Suprapubic skin (tissue), 4 donors: ENCODE measurements around the gene ASTN2. TPM values are rescaled to one million over a fixed set of nuclear protein-coding genes. Genes with fewer than 3 reads are reported as not detected.

Experiments used
- DNase-seq, 2 donors: peaks; one replicate each; pipeline ENCODE4 v3.0.0-alpha.2; 2019; ENCODE audit warnings: low spot score in 2 of 2
- H3K27ac ChIP-seq: fragments of 200-600 bp; sonication (generic); one replicate; pipeline ENCODE4 v1.5.1; 2019
- H3K27me3 ChIP-seq: fragments of 200-600 bp; sonication (generic); one replicate; pipeline ENCODE4 v1.5.1; 2019
- H3K36me3 ChIP-seq: fragments of 200-600 bp; sonication (generic); one replicate; pipeline ENCODE4 v1.5.1; 2019
- H3K4me1 ChIP-seq: fragments of 200-600 bp; sonication (generic); one replicate; pipeline ENCODE4 v1.5.1; 2019
- H3K4me3 ChIP-seq: fragments of 200-600 bp; sonication (generic); one replicate; pipeline ENCODE4 v1.5.1; 2019; ENCODE audit warnings: mild to moderate bottlenecking
- H3K9me3 ChIP-seq: fragments of 200-600 bp; sonication (generic); one replicate; pipeline ENCODE4 v1.5.1; 2019
- EP300 ChIP-seq: sonication (generic); formaldehyde crosslinking; IDR thresholded peaks from one replicate; pipeline ENCODE4 v1.6.1; 2017; ENCODE audit warnings: antibody characterized with exemption
- POLR2A ChIP-seq, 2 donors: fragments of 450-650 bp; IDR thresholded peaks; one replicate each; pipeline ENCODE4 v1.6.1; 2017; ENCODE audit warnings: antibody characterized with exemption in 2 of 2, mild to moderate bottlenecking in 2 of 2, moderate library complexity in 2 of 2
- POLR2AphosphoS5 ChIP-seq, 3 donors: sonication (generic); formaldehyde crosslinking; IDR thresholded peaks; one replicate each; pipeline ENCODE4 v1.6.1; 2017; ENCODE audit warnings: antibody characterized with exemption in 3 of 3
- whole genome bisulfite sequencing: methylation state at CpG from one replicate; pipeline ENCODE4 v1.1.5; 2018; 5-methylcytosine and 5-hydroxymethylcytosine counted together
- total RNA-seq, 4 donors: library from RNA; depleted of rRNA; stranded (reverse); fragments of >200 nt; gene quantifications; one replicate each; pipeline ENCODE4 v1.1.0, GENCODE V29; 2016
- TF ChIP-seq, protein P1 (sequence below), 2 donors: fragments of 200-600 bp in 1 of 2; fragments of 450-650 bp in 1 of 2; sonication (generic) in 1 of 2; IDR thresholded peaks; one replicate each; pipeline ENCODE4 v1.5.1; 2016 to 2019; ENCODE audit warnings: antibody characterized with exemption in 2 of 2, mild to moderate bottlenecking in 1 of 2, moderate library complexity in 1 of 2

ASTN2 gene
- total RNA-seq, 4 donors from 2014 or later: 2.0 to 6.9 (median 3.8) TPM

DNA sequence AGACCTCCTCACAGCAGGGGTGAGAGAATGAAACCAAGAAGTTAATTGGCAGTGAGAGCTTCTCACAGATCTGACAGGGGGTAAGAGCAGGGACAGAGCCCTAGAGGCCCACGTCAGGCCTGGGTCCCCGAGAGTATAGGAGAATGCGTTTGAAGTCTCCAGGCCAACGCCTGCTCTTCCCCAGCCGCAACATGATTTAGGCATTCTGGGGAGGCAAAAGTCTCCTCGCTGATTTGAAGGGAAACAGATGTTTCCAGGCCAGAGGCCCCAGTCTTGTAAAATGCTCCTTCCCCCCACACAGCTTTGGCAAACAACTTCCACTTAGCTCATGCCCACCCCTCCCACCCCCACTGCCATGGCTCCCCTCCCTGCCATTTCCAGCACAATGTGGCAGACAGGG is 966.9 kb downstream of the ASTN2 start:
- H3K27me3 ChIP-seq: no peaks in the 10 kb centered on the region
- no peak overlapping the region for H3K27ac ChIP-seq
- no peak overlapping the region for H3K4me3 ChIP-seq
- DNase-seq: no peak
- H3K36me3 ChIP-seq: no peaks in the 10 kb centered on the region
- H3K4me1 ChIP-seq: no peaks in the 10 kb centered on the region
- H3K9me3 ChIP-seq: no peaks in the 10 kb centered on the region
- no peak for TF ChIP-seq POLR2AphosphoS5 (IDR thresholded peaks at IDR 0.05)
- TF ChIP-seq EP300: no peak
- TF ChIP-seq, protein P1, sequence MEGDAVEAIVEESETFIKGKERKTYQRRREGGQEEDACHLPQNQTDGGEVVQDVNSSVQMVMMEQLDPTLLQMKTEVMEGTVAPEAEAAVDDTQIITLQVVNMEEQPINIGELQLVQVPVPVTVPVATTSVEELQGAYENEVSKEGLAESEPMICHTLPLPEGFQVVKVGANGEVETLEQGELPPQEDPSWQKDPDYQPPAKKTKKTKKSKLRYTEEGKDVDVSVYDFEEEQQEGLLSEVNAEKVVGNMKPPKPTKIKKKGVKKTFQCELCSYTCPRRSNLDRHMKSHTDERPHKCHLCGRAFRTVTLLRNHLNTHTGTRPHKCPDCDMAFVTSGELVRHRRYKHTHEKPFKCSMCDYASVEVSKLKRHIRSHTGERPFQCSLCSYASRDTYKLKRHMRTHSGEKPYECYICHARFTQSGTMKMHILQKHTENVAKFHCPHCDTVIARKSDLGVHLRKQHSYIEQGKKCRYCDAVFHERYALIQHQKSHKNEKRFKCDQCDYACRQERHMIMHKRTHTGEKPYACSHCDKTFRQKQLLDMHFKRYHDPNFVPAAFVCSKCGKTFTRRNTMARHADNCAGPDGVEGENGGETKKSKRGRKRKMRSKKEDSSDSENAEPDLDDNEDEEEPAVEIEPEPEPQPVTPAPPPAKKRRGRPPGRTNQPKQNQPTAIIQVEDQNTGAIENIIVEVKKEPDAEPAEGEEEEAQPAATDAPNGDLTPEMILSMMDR (IDR thresholded peaks at IDR 0.05): no peak
- TF ChIP-seq POLR2A (IDR thresholded peaks at IDR 0.05): no peak
- WGBS: 55% methylated on average over 5 of the region's 6 CpGs

DNA sequence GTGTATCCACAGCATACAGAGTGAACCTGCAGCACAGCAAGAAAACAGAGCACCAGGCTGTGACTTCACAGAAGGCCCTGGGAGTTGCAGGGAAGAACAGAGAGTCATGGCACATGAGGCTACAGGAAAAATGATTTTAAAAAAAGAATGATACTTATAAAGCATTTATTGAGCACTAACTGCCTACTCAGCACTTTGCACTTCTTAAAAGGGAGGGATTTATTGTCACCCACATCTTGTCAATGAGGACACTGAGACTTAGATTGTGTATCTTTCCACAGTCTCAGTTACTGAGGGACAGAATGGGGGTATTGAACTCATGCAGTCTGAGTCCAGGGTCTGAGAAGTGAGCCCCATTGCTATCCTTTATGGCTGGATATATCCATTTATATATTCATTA is 972.3 kb downstream of the ASTN2 start:
- H3K27me3 ChIP-seq: no peaks in the 10 kb centered on the region
- no peaks in the 10 kb centered on the region for H3K36me3 ChIP-seq
- no peaks in the 10 kb centered on the region for H3K4me1 ChIP-seq
- no peak for DNase-seq
- TF ChIP-seq EP300 (no peak), POLR2A (IDR thresholded peaks at IDR 0.05) (no peak), POLR2AphosphoS5 (IDR thresholded peaks at IDR 0.05) (no peak)
- TF ChIP-seq, protein P1 (IDR thresholded peaks at IDR 0.05): no peak
- H3K4me3 ChIP-seq: no peak overlapping the region
- no peaks in the 10 kb centered on the region for H3K9me3 ChIP-seq
- H3K27ac ChIP-seq: no peak overlapping the region

DNA sequence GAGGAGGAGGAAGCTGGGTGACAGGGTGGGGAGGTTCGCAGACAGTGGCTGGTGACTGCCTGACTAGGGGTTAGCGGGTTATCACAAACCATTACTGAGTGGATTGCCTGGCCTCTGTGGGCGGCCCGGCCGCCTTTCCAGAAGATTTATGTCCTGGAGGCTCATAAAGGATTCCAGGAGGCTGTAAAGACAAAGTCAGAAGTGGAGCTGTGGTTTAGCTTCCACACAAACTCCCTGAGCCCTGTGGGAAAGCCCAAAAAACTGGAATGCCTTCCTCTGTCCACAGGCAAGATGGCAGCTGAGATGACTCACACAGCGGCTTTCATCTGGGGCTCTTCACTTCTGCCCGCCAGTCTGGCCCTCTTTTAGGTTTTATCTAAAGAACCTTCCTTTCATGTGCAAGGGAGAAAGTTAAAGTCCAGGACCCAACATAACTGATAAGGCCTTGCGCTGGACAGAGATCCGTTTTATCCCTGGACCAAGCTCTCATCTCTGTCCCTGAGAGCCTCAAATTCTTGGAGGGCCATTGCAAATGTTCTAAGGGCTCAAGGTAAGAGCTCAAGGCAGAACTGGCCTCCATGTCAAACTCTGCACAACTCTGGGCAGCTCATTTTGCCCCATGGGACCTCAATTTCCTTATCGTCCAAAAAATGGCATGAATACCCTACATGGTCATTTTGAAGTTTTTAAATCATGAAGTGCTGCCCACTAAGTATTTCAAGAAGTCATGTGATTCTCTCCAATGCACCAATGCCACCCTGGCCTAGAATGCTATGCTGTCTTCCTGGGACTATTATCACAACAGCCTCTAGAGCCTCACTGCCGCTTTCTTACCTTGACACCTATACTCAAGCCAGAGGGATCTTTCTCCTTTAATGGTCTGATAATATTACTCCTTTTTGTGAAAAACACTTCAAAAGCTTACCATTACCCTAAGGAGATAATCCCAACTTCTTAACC is 977.2 kb downstream of the ASTN2 start:
- DNase-seq: no peak
- H3K4me3 ChIP-seq: no peak overlapping the region
- H3K9me3 ChIP-seq: no peaks in the 10 kb centered on the region
- 84% methylated on average over 10 of the region's 11 CpGs for WGBS
- H3K27me3 ChIP-seq: no peaks in the 10 kb centered on the region
- TF ChIP-seq EP300 (no peak), POLR2AphosphoS5 (IDR thresholded peaks at IDR 0.05) (no peak), POLR2A (IDR thresholded peaks at IDR 0.05) (no peak)
- TF ChIP-seq, protein P1 (IDR thresholded peaks at IDR 0.05): no peak
- H3K4me1 ChIP-seq: no peaks in the 10 kb centered on the region
- no peak overlapping the region for H3K27ac ChIP-seq
- H3K36me3 ChIP-seq: no peaks in the 10 kb centered on the region

DNA sequence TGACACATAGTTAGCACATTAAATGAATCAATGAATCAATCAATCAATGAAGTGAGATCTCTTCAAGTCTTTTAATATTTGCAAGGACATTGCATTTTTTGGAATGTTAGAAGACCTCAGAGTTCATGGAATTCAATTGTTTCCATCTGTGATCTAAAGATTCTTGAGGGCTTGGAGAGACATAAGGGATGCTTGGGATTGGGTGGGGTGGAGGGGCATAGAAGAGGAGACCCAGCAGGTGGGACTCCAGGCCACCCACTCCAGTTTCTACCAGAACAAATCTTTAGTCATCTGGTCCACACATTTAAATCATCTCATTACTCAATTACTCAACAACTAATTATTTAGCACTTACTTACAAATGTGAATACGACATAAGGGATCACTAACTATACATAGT is 978.7 kb downstream of the ASTN2 start:
- Histone ChIP-seq H3K9me3 (no peaks in the 10 kb centered on the region), H3K4me3 (no peak overlapping the region), H3K27ac (no peak overlapping the region), H3K36me3 (no peaks in the 10 kb centered on the region), H3K27me3 (no peaks in the 10 kb centered on the region), H3K4me1 (no peaks in the 10 kb centered on the region)
- DNase-seq: no peak
- WGBS: 89% methylated on average over 1 of the region's 1 CpG
- TF ChIP-seq, protein P1 (IDR thresholded peaks at IDR 0.05): no peak
- TF ChIP-seq POLR2AphosphoS5 (IDR thresholded peaks at IDR 0.05): no peak
- no peak for TF ChIP-seq EP300
- TF ChIP-seq POLR2A (IDR thresholded peaks at IDR 0.05): no peak

DNA sequence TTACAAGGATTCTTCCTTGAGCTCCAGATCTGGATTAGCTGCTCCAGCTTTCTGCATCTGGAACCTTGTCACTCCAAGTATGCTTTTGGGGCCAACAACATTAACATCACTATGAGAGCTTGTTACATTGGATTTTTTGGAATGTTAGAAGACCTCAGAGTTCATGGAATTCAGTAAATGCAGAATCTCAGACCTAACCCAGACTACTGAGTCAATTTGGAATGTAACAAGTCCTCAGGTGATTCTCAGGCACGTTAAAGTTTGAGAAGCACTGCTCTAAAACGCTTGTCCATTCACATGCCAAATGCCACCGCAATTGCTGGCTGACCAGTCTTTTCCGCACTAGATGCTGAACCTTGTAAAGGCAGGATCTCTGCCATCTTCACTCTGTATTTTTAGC is 979.2 kb downstream of the ASTN2 start:
- 60% methylated on average over 4 of the region's 4 CpGs for WGBS

More for the DNA sequence above, 979.2 kb downstream of the ASTN2 start:
- no peaks in the 10 kb centered on the region for H3K9me3 ChIP-seq
- H3K27ac ChIP-seq: no peak overlapping the region
- TF ChIP-seq POLR2A (IDR thresholded peaks at IDR 0.05): no peak
- TF ChIP-seq, protein P1 (IDR thresholded peaks at IDR 0.05): no peak
- no peak for TF ChIP-seq EP300
- TF ChIP-seq POLR2AphosphoS5 (IDR thresholded peaks at IDR 0.05): no peak
- no peaks in the 10 kb centered on the region for H3K4me1 ChIP-seq
- no peaks in the 10 kb centered on the region for H3K27me3 ChIP-seq
- H3K4me3 ChIP-seq: no peak overlapping the region
- no peak for DNase-seq
- H3K36me3 ChIP-seq: no peaks in the 10 kb centered on the region
